GM12891 (cell line): ENCODE results near the gene TAOK2.

Experiments used
- DNase-seq: peaks from one replicate; pipeline ENCODE4 v3.0.0; 2011; ENCODE audit warnings: low spot score; ENCODE audit not compliant: insufficient read length
- FAIRE-seq: peaks from 2 replicates; lab custom pipeline; 2011; peaks lifted over from hg19 to GRCh38; lab: Jason Lieb, UNC
- PAX5 ChIP-seq: IDR thresholded peaks from 2 replicates; pipeline ENCODE4 v1.6.1; 2011; ENCODE audit warnings: low read length, moderate library complexity, mild to moderate bottlenecking; ENCODE audit not compliant: insufficient read depth, severe bottlenecking
- POLR2A ChIP-seq: IDR thresholded peaks from 2 replicates; pipeline ENCODE4 v1.6.1; 2011; ENCODE audit warnings: low read depth, low read length, control low read depth
- POLR2AphosphoS5 ChIP-seq: IDR thresholded peaks from 2 replicates; pipeline ENCODE4 v1.6.1; 2011; ENCODE audit warnings: low read depth, low read length, control low read depth
- POU2F2 ChIP-seq: IDR thresholded peaks from 2 replicates; pipeline ENCODE4 v1.6.1; 2011; ENCODE audit warnings: low read depth, mild to moderate bottlenecking, control low read depth, low read length, moderate library complexity
- SPI1 ChIP-seq: IDR thresholded peaks from 2 replicates; pipeline ENCODE4 v1.6.1; 2011; ENCODE audit warnings: low read depth, low read length, control low read depth
- TAF1 ChIP-seq: IDR thresholded peaks from 2 replicates; pipeline ENCODE4 v1.6.1; 2011; ENCODE audit warnings: low read depth, low read length, control low read depth

TAOK2 gene

DNA sequence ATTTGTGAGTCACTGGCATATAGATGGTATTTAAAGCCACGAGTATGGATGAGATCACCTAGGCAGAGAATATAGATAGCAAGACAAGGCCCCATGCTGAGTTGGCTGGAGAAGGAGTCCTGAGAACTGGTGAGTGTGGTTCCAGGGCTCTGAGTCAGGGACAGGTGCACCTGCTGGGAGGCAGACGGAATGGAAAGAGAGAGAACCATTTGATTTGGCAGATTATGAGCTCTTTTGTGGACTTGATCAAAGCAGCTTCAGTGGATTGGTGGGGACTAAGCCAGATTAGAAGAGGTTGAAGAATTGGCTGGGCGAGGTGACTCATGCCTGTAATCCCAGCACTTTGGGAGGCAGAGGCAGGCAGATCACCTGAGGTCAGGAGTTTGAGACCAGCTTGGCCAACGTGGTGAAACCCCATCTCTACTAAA is 45.1 kb downstream of the TAOK2 start:
- DNase-seq (no peak), FAIRE-seq (no peak)
- TF ChIP-seq POLR2AphosphoS5, result no peak
- no peak for TF ChIP-seq SPI1
- no peak for TF ChIP-seq TAF1
- TF ChIP-seq PAX5, result no peak

DNA sequence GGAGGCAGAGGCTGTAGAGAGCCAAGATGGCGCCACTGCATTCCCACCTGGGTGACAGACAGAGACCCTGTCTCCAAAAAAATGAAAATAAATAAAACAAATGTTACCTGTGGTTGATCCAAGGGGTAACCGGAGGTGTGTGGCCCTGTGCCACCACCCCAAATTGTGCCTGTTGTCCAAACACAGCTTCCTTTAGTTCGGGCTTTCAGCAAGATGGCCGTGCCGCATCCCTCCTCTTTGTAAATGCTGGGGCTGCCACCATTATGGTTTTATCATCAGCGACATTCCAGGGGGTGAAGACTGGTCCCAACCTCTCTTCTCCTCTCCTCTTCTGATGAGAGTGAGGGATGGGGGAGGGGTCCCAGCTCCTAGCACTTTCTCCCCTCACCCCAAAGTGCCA is 49.2 kb downstream of the TAOK2 start, which contains the start of gene C16orf92:
TSS of gene C16orf92 (plus strand) at position 312 of the 400 bp plus-strand sequence. CDS start 143 bp downstream, outside the sequence.
- FAIRE-seq, result no peak
- DNase-seq, result no peak
- TF ChIP-seq POLR2A (no peak), POLR2AphosphoS5 (no peak), POU2F2 (no peak), PAX5 (no peak), SPI1 (no peak), TAF1 (no peak)

DNA sequence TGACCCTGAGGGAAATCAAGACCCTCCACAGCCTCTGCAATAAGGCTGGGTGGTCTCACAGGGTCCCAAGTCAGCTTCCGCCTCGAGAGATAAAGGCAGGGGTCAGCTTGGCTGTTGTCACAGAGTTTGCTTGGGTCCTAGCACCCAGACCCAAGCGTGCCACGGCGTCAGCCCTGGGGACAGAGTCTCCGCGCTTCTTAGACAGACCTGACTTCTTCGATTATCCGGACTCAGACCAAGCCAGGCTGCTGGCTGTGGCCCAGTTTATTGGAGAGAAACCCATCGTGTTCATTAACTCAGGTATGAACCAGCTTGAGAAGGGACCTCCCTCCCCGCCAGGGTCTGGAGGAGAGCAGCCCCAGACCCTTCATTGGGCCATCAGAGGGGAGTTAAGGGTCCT is 49.9 kb downstream of the TAOK2 start:
- TF ChIP-seq TAF1 (no peak), PAX5 (no peak), SPI1 (no peak), POLR2AphosphoS5 (no peak), POLR2A (no peak)
- FAIRE-seq (no peak), DNase-seq (no peak)

DNA sequence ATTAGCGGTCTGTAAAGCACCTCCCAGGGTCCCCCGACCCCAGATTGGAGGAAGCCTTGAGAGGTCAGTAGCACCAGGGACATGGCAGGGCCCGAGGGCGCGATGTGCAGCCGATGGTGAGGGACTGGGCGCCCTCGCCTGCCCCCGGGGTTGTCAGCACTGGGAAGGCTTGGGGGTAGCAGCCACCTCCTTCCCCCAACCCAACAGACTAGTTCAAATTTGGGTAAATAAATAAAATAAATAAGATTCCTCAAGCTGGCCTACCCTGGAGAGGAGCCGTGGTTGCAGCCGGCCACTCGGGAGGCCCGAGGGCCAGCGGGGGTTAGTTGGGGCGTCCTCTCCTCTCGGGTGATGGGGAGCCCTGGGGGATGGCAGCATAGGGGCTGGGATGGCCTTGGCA is 50.8 kb downstream of the TAOK2 start:
- no peak for DNase-seq
- TF ChIP-seq PAX5, result no peak
- no peak for TF ChIP-seq POLR2AphosphoS5
- TF ChIP-seq POLR2A, result no peak
- TF ChIP-seq SPI1, result no peak
- TF ChIP-seq TAF1, result no peak
- no peak for TF ChIP-seq POU2F2
- FAIRE-seq, result no peak

DNA sequence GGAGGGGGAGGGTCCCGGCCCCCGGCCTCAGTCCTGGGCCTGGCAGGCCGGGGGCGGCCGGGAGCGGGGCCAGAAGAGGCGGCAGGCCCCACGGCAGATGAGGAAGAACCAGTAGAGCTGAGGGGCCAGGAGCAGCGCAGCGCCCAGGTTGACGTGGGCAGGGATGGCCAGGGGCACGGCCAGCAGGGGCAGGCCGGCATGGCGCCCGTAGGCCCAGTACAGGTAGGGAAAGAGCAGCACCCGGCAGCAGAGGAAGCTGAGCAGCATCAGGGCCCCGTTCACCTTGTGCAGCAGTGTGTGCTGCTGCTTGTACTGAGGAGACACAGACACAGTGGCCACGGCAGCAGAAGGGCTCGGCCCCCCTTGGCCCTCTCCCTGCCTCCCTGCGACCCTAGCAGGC is 51.5 kb downstream of the TAOK2 start:
- no peak for FAIRE-seq
- no peak for DNase-seq
- TF ChIP-seq TAF1 (no peak), POU2F2 (no peak), POLR2A (no peak), PAX5 (no peak), SPI1 (no peak), POLR2AphosphoS5 (no peak)

DNA sequence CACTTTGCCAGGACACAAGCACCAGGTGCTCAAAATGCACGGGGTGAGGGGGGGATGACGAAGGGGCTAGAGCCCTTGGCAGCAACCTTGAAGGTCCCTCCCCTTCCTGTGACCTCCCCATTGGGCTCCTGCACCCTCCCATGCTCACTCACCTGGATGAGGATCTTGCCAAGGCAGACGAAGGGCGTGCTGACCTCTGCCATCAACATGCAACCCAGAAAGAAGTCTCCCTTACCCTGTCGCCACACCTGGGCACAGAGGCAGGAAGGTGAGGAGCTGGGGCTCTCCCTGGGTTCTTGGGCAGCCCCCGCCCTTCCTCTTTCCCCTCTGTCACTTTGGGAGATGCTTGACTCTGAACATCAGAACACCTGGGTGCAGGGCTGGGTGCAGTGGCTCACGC is 51.9 kb downstream of the TAOK2 start:
- no peak for TF ChIP-seq SPI1
- TF ChIP-seq POLR2AphosphoS5, result no peak
- no peak for TF ChIP-seq PAX5
- no peak for TF ChIP-seq POLR2A
- TF ChIP-seq TAF1, result no peak
- no peak for TF ChIP-seq POU2F2
- FAIRE-seq, result no peak
- DNase-seq, result no peak

DNA sequence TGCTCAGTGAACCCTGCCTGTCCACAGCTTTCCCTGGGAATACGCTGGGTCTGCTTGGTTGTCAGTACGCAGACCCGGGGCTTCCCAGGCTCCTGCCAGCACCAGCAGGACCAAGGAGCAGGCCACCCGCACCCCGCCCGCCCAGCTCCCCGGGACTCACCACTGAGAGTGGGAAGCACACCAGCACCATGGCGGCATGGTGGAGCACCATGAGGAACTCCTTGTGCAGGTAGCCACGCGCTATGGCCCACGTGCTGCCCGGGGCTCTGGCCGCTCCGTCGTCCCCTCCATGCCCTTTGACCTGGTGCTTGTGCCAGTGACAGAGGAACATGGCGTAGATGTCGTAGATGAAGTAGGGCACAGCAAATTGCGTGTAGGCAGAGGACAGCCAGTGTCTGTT is 52.8 kb downstream of the TAOK2 start:
- no peak for DNase-seq
- TF ChIP-seq TAF1, result no peak
- no peak for TF ChIP-seq POLR2A
- TF ChIP-seq POU2F2, result no peak
- no peak for TF ChIP-seq POLR2AphosphoS5
- no peak for TF ChIP-seq PAX5
- TF ChIP-seq SPI1, result no peak
- no peak for FAIRE-seq

DNA sequence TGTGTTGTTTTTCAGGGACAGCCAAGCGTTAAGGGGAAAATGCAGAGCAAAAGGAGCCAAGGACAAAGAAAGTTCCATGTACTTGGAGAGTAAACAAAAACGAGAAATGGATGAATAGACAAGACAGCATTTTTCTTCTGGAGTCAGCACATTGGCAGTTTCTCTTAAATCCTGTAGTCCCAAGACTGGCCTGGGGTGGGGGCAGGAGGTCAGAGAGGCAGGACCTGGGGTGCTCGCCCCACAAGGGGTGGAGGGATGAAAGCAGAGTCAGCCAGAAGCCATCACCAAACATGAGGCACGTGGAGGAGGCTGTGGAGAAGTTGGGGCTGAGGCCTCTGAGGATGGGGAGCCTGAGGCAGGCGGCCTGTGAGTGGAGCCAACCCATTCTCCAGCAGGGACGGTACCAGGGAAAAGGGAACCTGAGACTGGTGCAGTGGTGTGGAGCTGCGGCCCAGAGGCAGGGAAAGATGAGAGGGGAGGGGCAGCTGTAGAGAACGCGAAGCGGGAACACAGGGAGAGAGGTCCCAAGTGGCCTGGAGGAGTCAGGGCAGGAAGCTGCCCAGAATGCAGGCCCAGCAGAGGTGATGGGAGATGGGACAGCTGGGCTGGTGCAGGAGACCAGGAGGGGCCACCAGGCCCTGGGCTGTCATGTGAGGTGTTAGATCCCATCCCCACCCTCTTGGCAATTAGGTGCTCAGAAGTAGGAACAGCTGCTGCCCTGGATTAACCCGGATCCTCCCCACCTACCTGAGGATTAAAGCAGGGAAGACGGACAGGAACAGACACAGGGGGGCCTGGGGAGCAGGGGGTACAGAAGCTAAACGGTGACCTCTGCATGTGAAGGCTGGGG is 54.1 kb downstream of the TAOK2 start:
- TF ChIP-seq SPI1, result no peak
- DNase-seq (no peak), FAIRE-seq (no peak)

DNA sequence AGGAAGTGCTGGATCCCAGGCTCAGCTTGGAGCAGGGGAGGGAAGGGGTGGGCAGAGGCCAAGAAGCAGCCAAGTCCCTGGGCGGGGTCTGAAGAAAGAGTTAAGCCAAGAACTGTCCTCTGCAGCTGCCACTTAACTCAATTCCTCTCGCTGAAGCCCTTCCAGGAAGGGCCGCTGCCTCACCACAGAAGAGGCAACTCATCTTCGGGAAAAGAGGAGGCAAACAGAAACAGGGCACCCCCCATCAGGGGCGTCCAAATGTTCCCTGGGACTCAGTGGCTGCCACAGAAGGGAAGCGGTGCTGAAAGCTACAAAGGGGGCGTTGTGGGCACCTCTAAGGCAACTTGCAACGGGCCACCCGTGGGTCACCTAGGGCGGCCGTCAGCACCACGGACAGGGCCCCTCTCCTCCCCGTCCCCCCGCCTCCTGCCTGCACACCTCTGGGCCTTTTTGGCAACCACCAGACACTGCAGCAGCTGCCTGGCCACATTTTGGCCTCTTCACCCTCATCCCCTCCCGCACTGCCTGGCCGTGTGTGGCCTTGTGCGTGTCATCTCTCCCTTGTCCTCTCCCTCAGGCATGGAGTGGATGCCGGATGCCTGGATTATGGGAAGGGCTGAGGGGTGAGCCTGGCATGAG is 54.9 kb downstream of the TAOK2 start:
- TF ChIP-seq POU2F2 (no peak), SPI1 (no peak), PAX5 (no peak), POLR2AphosphoS5 (no peak), POLR2A (no peak), TAF1 (no peak)
- DNase-seq (no peak), FAIRE-seq (no peak)
